Peyer's patch (tissue), 4 donors: ENCODE data around the gene ZSCAN25.

Experiments
- CTCF ChIP-seq, 6 experiments: fragments of 450-650 bp in 4 of 6; fragments of 200-600 bp in 2 of 6; sonication (generic) in 1 of 6; IDR thresholded peaks; one replicate each; pipeline ENCODE4 v1.5.1; 2017 to 2019; ENCODE audit warnings: antibody characterized with exemption in 6 of 6, mild to moderate bottlenecking in 3 of 6, moderate library complexity in 1 of 6
- POLR2A ChIP-seq, 2 donors: fragments of 450-650 bp; IDR thresholded peaks; one replicate each; pipeline ENCODE4 v1.5.1; 2017; ENCODE audit warnings: antibody characterized with exemption in 2 of 2, mild to moderate bottlenecking in 2 of 2, moderate library complexity in 2 of 2

GRCh38 chr7:99621271-99621670 lies 4.5 kb downstream of the ZSCAN25 start:
- TF ChIP-seq CTCF (IDR thresholded peaks at IDR 0.05) (no peak), POLR2A (IDR thresholded peaks at IDR 0.05) (no peak)
